ENCODE data around the gene APCDD1.

- TF ChIP-seq CTCF (IDR thresholded peaks at IDR 0.05) (no peak), POLR2A (IDR thresholded peaks at IDR 0.05) (no peak)
Measured at GRCh38 chr18:10508591-10508990, 54.2 kb downstream of the APCDD1 start.
